Activated gamma-delta T cell treated with anti-CD3 and anti-CD28 coated beads, Interleukin-2, amount 50 U/mL, for 16 hours (primary cell): ENCODE data around the gene RPAP3.

Source experiments
- DNase-seq: peaks from one replicate; pipeline ENCODE4 v3.0.0-alpha.2; 2020; ENCODE audit warnings: low read depth

RPAP3 gene

DNA sequence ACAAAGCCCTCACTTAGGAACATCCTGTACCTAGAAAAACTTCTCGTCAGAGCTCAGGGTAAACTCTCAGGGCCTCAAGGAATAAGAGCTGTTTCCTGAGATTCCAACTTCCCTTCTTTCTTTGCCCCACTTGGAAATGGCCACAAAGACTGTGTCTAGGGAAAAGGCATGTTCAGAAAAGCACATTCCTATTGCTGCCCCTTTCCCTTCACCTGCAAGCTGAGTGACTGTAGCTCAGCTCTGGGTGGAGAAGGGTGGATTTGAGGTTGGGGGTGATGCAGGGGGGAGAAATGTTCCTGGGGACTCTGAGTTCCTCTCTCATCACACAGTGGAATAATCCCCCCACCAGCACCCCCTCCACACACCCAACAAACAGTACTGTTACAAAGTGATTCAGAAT is 12.7 kb upstream of the RPAP3 start:
- no peak for DNase-seq

DNA sequence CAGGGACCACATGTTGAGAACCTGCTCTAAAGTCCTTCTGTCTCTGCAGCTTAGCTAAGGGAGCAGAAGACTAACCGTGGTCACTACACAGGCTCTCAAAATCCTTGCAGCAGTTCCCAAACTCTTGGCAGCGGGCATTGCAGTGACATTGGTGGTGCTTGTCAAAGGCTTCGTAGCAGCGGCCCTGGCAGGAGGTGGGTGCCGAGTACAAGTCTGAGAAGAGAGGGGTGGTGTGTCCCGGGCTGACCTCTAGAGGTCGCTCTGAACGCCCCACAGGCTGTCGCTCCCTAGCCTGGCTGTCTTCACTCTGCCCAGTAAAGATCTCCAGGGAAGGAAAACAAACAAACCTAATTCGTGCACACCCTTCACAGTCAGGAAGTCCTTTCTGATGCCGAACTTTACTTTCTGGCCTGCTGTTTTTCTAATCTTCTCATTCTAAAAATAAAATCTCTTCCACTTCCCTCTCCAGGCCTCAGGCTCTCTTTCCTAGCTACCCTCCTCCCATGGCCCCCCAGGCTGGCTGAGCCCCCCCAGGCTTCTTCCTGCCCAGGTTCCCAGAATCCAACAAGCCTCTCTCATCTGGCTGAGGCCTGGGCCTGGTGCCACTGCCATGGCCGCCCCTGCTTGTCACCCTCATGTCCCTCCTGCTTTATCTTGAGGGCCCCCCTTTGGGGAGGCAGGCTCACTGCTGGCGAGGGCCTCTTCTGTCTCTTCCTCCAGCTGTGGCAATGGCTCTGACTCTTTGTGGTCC is 11.8 kb upstream of the RPAP3 start:
- no peak for DNase-seq

DNA sequence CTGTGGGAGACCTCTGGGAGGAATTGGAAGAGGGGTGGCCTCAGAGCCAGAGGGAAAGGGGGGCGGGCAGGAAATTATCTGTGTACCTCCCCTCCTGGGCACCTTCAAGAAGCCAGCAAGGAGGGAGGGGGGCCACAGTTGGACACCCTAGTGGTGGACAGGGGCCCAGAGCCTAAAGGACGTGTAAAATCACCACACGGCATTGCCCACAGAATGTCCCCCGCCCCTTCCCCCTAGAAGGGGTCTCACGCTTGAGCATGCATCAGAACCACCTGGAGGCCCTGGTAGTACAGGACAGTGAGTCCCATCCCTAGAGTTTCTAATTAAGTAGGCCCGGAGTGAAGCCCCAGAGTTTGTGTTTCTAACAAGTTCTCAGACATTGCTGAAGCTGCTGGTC is 11.2 kb upstream of the RPAP3 start:
- DNase-seq = no peak

- DNase-seq = no peak
Observed at GRCh38 chr12:47715877-47716548, 10.2 kb upstream of the RPAP3 start.

DNA sequence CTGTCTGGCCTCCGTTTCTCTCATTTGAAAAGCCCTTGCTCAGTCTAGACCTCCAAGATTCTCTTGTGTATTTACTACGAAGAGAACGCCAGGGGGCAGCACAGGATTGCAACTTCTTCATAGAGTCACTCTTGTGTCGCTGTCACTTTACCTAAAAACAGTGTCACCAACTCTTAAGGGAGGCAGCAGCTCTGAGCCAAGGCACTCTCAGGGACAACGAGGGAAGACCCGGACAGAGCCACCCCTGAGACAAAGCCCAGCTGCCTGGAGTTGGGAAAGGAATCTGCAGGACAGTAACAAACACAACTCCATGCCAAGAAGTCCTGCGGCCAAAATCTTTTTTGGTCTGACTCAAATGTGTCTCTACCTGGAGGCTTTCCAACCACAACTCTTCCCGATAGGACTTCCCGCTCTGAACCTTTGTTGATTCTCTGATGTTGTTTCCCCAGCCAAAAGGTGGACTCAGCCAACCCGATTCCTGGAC is 9.6 kb upstream of the RPAP3 start:
- DNase-seq = peak; percentile 75

DNA sequence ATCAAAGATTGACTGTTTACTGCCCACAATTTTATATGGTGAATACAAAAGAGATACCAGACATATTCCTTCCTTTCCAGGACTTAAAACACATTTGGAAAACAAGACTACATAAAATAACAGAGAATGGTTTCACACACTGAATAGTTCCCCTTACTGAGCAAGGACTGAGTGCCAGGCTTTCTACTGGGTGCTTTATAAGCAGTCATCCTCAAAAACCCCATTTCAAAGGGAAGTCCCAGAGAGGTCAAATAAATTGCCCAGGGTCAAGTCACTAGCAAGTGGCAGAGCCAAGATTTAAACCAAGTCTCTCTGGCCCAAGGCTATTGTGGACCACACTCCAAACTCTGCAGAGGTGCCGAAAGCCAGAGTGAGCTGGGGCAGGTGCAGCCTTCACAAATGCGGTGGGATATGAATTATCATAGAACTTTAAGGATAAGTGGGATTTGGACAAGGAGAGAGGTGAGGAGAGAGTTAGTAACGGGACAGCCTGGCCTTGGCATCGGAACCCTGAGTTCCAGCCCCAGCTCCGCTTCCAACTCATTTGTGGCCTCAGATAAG is 9.1 kb upstream of the RPAP3 start:
- DNase-seq = no peak

DNA sequence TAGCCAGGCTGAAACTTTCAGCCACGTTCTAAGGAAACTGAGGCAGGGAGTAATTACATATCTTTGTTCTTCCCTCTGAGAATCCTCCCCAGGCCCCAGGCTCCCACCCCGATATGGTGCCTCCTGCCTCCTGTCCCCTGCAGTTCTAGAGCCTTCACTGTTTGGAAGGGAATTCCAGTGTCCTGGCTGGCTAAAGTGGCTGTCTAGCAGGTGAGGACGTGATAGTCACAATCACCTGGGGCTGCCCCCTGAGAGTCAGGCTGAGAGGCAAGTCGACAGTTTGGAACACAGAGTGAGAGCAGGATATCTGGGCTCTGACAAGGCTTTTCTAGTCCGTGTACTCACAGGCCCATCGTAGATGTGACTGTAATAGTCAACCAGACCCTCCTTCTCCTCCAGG is 6.3 kb upstream of the RPAP3 start:
- DNase-seq = no peak

GRCh38 chr12:47711448-47711847 is 5.6 kb upstream of the RPAP3 start:
- DNase-seq = no peak

GRCh38 chr12:47710278-47710677 is 4.4 kb upstream of the RPAP3 start:
- DNase-seq = no peak

- no peak for DNase-seq
Observed at GRCh38 chr12:47709671-47710070, 3.8 kb upstream of the RPAP3 start.

DNA sequence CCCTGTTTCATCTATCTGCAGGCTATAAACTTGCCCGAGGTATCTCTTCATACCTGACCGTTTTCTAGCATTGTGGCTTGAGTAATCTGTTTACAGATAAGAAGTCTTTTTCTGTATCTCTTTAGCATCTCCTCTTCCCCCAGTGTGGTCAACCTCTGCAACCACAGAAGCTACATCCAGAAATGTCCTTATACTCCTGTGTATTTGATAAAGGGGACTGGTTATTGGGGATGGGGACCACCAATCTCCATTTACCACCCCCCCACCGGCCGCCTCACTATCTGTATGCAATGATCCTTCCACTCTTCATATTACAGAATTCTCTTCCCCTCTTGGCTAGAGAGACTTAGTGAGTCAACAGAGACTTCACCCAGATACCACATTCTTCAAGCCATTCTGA is 3.4 kb upstream of the RPAP3 start:
- no peak for DNase-seq

- DNase-seq = no peak
Observed at GRCh38 chr12:47707905-47708543, 2.2 kb upstream of the RPAP3 start.

DNA sequence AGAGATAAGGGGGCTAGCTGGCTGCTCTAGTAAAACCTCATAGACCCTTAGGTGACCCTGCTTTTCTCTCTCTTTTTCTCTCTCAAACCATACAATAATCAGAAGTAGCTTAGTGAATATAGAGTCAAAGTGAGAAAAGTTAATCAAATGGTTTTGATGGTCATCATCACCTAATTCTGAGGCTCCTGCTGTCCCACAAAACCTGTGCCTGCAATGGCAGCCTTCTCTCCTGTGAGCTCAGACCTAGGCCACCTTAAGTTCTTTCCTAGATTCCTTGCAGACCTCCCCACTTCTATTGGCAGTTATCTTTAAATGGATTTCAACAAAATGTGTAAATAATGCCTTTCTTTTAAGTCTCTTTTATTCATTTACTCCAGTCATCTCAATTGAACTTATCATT is 1.5 kb upstream of the RPAP3 start:
- no peak for DNase-seq

- no peak for DNase-seq
Observed at GRCh38 chr12:47705229-47705565, 633 bp downstream of the RPAP3 start.

DNA sequence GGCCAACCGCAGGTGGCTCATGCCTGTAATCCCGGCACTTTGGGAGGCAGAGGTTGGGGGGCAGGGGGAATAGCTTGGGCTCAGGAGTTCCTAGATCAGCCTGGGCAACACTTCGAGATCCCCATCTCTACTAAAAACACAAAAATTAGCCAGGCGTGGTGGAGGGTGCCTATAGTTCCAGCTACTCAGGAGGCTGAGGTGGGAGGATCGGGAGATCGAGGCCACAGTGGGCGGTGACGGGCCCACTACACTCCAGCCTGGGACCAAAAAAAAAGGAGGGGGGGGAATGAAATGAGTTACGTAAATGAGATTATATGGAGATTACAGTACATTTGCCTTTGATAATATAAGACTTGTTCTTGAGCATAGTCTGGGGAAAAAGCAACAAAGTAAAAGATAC is 1.1 kb downstream of the RPAP3 start:
- no peak for DNase-seq

- DNase-seq = no peak
Observed at GRCh38 chr12:47700263-47700662, 5.6 kb downstream of the RPAP3 start.

DNA sequence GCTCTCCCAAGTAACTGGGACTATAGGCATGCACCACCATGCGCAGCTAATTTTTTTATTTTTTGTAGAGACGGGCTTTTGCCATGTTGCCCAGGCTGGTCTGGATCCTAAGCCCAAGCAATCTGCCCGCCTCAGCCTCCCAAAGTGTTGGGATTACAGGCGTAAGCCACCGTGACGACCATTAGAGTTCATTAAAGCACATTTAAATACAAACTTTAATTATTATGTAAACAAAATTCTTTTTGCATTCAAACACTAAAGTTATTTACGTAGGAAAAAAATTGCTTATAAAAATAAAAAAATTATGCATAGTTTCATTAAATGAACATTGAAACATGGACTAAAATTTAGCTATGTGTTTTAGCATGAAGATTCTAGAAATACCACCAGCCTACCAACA is 7.2 kb downstream of the RPAP3 start:
- DNase-seq = no peak

GRCh38 chr12:47698055-47698454 is 7.8 kb downstream of the RPAP3 start:
- DNase-seq = no peak

DNA sequence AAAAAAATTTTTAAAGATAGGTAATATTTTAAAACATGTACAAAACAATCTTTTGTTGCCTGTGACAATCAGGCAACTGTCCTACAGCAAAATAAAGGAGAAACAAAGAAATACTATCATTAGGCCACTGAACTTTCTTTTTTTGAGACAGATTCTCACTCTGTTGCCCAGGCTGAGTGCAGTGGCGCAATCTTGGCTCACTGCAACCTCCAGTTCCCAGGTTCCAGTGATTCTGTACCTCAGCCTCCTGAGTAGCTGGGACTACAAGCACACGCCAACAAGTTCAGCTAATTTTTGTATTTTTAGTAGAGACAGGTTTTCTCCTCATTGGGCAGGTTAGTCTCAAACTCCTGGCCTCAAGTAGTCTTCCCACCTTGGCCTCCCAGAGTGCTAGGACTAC is 16.6 kb downstream of the RPAP3 start:
- DNase-seq = no peak

DNA sequence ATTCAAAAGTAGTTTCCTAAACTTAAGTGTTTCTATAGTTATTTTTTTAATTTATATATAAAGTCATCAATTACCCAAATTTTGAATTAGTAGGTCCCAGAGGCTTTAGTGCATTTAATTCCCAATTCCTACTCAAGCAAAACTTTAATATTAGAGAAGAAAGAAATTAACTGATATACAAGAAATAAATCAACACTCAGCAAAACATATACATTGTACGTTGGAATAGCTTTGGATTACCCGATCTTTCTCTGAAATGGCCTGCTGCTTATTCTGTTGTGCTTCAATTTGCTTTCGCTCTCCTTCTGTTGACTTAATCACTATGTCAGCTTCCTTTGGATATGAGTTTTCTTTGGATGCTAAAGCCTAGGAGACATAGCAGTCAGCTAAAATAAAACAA is 18.2 kb downstream of the RPAP3 start:
- no peak for DNase-seq

GRCh38 chr12:47686645-47687240 is 19.1 kb downstream of the RPAP3 start:
- DNase-seq = no peak

- no peak for DNase-seq
Observed at GRCh38 chr12:47679785-47680184, 26.0 kb downstream of the RPAP3 start.

- DNase-seq = no peak
Observed at GRCh38 chr12:47672068-47672467, 33.8 kb downstream of the RPAP3 start.
